ENCODE results near the gene RNF169.

Gene RNF169

GRCh38 chr11:74860743-74861142, 112.1 kb downstream of the RNF169 start:
- H3K36me3 ChIP-seq (replicated peaks) = peaks cover 19% of the 10 kb centered on the region

GRCh38 chr11:74863410-74863809, 114.8 kb downstream of the RNF169 start:
- in situ Hi-C loops (cut with MboI; ENCODE audit: low sequenced_read_pairs) = no loop called here
- Histone ChIP-seq H3K4me3 (no peak overlapping the region), H3K9me3 (peaks cover 6% of the 10 kb centered on the region), H3K4me1 (no peaks in the 10 kb centered on the region), H3K36me3 (replicated peaks) (peaks cover 19% of the 10 kb centered on the region), H3K27me3 (ENCODE audit: low read depth) (no peaks in the 10 kb centered on the region)
- DNase-seq (ENCODE audit: low spot score in 2 of 2) = no peak

More at GRCh38 chr11:74860743-74861142, 112.1 kb downstream of the RNF169 start:
- Histone ChIP-seq H3K4me1 (no peaks in the 10 kb centered on the region), H3K4me3 (no peak overlapping the region), H3K9me3 (no peaks in the 10 kb centered on the region; the same call in 1 of the 2 replicates), H3K27me3 (ENCODE audit: low read depth) (no peaks in the 10 kb centered on the region)
- in situ Hi-C loops (cut with MboI; ENCODE audit: low sequenced_read_pairs) = no loop called here
- DNase-seq (ENCODE audit: low spot score in 2 of 2) = no peak

GRCh38 chr11:74866557-74866956, 117.9 kb downstream of the RNF169 start:
- Histone ChIP-seq H3K9me3 (peaks cover 21% of the 10 kb centered on the region), H3K4me1 (no peaks in the 10 kb centered on the region)
- in situ Hi-C loops (cut with MboI; ENCODE audit: low sequenced_read_pairs) = no loop called here

GRCh38 chr11:74870485-74870884, 121.8 kb downstream of the RNF169 start:
- peak; percentile 20 to 28 for DNase-seq (ENCODE audit: low spot score in 2 of 2)
- Histone ChIP-seq H3K9me3 (peaks cover 27% of the 10 kb centered on the region), H3K4me1 (no peaks in the 10 kb centered on the region), H3K36me3 (replicated peaks) (peaks cover 4% of the 10 kb centered on the region; the same call in 1 of the 2 replicates), H3K4me3 (no peak overlapping the region), H3K27me3 (ENCODE audit: low read depth) (no peaks in the 10 kb centered on the region)
- in situ Hi-C loops (cut with MboI; ENCODE audit: low sequenced_read_pairs) = no loop called here

More at GRCh38 chr11:74866557-74866956, 117.9 kb downstream of the RNF169 start:
- Histone ChIP-seq H3K36me3 (replicated peaks) (peaks cover 14% of the 10 kb centered on the region), H3K27me3 (ENCODE audit: low read depth) (no peaks in the 10 kb centered on the region), H3K4me3 (no peak overlapping the region)
- no peak for DNase-seq (ENCODE audit: low spot score in 2 of 2)

- in situ Hi-C loops (cut with MboI; ENCODE audit: low sequenced_read_pairs) = no loop called here
- Histone ChIP-seq H3K36me3 (replicated peaks) (peaks cover 4% of the 10 kb centered on the region; the same call in 1 of the 2 replicates), H3K27me3 (ENCODE audit: low read depth) (no peaks in the 10 kb centered on the region), H3K4me1 (no peaks in the 10 kb centered on the region), H3K9me3 (peaks cover 27% of the 10 kb centered on the region), H3K4me3 (no peak overlapping the region)
- DNase-seq (ENCODE audit: low spot score in 2 of 2) = no peak
Observed at GRCh38 chr11:74871037-74871436, 122.4 kb downstream of the RNF169 start.

GRCh38 chr11:74877132-74877531, 128.5 kb downstream of the RNF169 start:
- Histone ChIP-seq H3K4me1 (no peaks in the 10 kb centered on the region), H3K27me3 (ENCODE audit: low read depth) (no peaks in the 10 kb centered on the region), H3K36me3 (replicated peaks) (peaks cover 2% of the 10 kb centered on the region; the same call in 1 of the 2 replicates), H3K9me3 (peaks cover 9% of the 10 kb centered on the region), H3K4me3 (no peak overlapping the region)
- in situ Hi-C loops (cut with MboI; ENCODE audit: low sequenced_read_pairs) = no loop called here
- peak in 1 of 2 experiments; percentile 18 for DNase-seq (ENCODE audit: low spot score in 2 of 2)

Data from HAP-1 (cell line).